Neural crest cell (in vitro differentiated cells): ENCODE results near the gene CCNY. TPM values are rescaled to one million over a fixed set of nuclear protein-coding genes. Genes with fewer than 3 reads are reported as not detected.

Experiments
- DNase-seq: peaks from one replicate; pipeline ENCODE4 v3.0.0; 2021; ENCODE audit warnings: low read depth, mixed read lengths, low spot score
- H3K27ac Mint-ChIP-seq: one replicate; pipeline ENCODE4 v1.8.0; 2021; ENCODE audit warnings: mild to moderate bottlenecking, mixed read lengths; ENCODE audit not compliant: unreplicated experiment
- H3K27me3 Mint-ChIP-seq: 2 replicates; pipeline ENCODE4 v1.8.0; 2021; ENCODE audit warnings: low read depth, mild to moderate bottlenecking, mixed read lengths
- H3K36me3 Mint-ChIP-seq: 2 replicates; pipeline ENCODE4 v1.8.0; 2021; ENCODE audit warnings: low read depth, mild to moderate bottlenecking, mixed read lengths
- H3K4me1 Mint-ChIP-seq: 2 replicates; pipeline ENCODE4 v1.8.0; 2021; ENCODE audit warnings: mixed read lengths
- H3K4me3 Mint-ChIP-seq: one replicate; pipeline ENCODE4 v1.8.0; 2021; ENCODE audit warnings: mild to moderate bottlenecking, mixed read lengths
- H3K9me3 Mint-ChIP-seq: 2 replicates; pipeline ENCODE4 v1.8.0; 2021; ENCODE audit warnings: mixed read lengths
- total RNA-seq: library from RNA; stranded (reverse); gene quantifications from 2 replicates; pipeline ENCODE4 v1.2.1, GENCODE V29; 2021
- TF ChIP-seq, protein P1 (sequence below): fragments of 200-600 bp; sonication (generic); conservative IDR thresholded peaks from 2 replicates; pipeline ENCODE4 v1.5.0; 2021; ENCODE audit warnings: antibody characterized with exemption, mild to moderate bottlenecking

The CCNY gene
- total RNA-seq, 1 donor from 2014 or later: 57.0 TPM

DNA sequence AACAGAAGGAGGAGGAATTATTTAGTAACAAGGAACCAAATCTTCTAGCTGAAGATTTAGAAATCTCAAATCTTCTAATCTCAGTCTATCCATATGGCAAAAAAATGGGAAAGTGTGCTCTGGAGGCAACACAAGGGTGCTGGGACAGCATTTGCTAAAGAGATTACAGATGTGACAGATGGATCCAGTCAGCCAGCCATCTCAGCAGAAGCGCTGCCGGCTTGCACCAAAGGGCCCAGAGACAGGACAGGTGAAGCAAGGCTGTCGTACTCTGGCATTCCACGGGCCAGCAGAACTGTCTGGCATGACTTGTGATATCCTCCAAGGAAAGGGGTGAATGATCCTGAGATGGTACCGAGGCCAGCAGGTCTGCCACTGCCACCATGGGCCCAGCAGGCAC is 223.1 kb downstream of the CCNY start:
- Mint-ChIP-seq H3K36me3 (peaks cover 3% of the 10 kb centered on the region), H3K27ac (no peak overlapping the region), H3K27me3 (no peaks in the 10 kb centered on the region), H3K9me3 (no peaks in the 10 kb centered on the region), H3K4me1 (peaks cover 3% of the 10 kb centered on the region), H3K4me3 (no peak overlapping the region)
- DNase-seq: no peak
- TF ChIP-seq, protein P1, sequence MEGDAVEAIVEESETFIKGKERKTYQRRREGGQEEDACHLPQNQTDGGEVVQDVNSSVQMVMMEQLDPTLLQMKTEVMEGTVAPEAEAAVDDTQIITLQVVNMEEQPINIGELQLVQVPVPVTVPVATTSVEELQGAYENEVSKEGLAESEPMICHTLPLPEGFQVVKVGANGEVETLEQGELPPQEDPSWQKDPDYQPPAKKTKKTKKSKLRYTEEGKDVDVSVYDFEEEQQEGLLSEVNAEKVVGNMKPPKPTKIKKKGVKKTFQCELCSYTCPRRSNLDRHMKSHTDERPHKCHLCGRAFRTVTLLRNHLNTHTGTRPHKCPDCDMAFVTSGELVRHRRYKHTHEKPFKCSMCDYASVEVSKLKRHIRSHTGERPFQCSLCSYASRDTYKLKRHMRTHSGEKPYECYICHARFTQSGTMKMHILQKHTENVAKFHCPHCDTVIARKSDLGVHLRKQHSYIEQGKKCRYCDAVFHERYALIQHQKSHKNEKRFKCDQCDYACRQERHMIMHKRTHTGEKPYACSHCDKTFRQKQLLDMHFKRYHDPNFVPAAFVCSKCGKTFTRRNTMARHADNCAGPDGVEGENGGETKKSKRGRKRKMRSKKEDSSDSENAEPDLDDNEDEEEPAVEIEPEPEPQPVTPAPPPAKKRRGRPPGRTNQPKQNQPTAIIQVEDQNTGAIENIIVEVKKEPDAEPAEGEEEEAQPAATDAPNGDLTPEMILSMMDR: no peak

DNA sequence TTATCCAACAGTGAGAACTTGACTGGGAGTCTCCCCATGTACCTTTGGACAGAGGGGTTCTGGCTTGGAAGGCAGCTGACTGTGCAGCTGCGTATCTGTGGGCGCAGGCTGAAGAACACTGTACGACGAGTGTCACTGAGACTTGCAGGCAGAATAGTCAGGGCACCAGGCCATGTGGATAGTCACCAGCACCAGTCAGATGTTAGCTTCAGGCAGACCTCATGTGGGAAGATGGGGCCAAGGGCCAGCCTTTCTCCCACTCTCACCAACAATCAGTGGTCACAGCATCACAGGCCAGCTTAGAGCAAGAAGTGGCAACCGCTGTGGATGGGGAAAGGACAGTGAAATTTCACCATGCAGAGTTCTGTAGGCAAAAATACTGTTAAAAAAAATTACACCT is 225.4 kb downstream of the CCNY start:
- H3K9me3 Mint-ChIP-seq: no peaks in the 10 kb centered on the region
- no peak overlapping the region for H3K4me3 Mint-ChIP-seq
- peaks cover 3% of the 10 kb centered on the region for H3K4me1 Mint-ChIP-seq
- no peaks in the 10 kb centered on the region for H3K27me3 Mint-ChIP-seq
- DNase-seq: no peak
- H3K36me3 Mint-ChIP-seq: peaks cover 3% of the 10 kb centered on the region
- H3K27ac Mint-ChIP-seq: peak overlapping the region; percentile 50
- TF ChIP-seq, protein P1: no peak

DNA sequence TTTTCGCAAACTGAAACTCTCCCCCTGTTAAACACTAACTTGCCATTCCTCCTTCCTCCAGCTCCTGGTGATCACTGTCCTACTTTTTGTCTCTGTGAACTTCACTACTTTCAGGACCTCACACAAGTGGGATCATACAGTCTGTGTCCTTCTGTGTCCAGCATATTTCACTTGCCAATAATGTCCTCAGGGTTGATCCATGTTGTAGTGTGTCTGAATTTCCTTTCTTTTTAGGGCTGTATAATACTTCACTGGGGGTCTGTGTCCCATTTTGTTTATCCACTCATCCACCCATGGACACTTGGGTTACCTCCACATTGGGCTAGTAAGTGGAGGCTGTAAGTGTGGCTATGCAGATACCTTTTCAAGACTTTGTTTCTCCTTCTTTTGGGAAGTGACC is 226.1 kb downstream of the CCNY start:
- TF ChIP-seq, protein P1: no peak
- no peak for DNase-seq
- H3K27ac Mint-ChIP-seq: no peak overlapping the region
- no peak overlapping the region for H3K4me3 Mint-ChIP-seq
- H3K9me3 Mint-ChIP-seq: no peaks in the 10 kb centered on the region
- H3K4me1 Mint-ChIP-seq: peaks cover 3% of the 10 kb centered on the region
- H3K36me3 Mint-ChIP-seq: peaks cover 3% of the 10 kb centered on the region
- H3K27me3 Mint-ChIP-seq: no peaks in the 10 kb centered on the region

DNA sequence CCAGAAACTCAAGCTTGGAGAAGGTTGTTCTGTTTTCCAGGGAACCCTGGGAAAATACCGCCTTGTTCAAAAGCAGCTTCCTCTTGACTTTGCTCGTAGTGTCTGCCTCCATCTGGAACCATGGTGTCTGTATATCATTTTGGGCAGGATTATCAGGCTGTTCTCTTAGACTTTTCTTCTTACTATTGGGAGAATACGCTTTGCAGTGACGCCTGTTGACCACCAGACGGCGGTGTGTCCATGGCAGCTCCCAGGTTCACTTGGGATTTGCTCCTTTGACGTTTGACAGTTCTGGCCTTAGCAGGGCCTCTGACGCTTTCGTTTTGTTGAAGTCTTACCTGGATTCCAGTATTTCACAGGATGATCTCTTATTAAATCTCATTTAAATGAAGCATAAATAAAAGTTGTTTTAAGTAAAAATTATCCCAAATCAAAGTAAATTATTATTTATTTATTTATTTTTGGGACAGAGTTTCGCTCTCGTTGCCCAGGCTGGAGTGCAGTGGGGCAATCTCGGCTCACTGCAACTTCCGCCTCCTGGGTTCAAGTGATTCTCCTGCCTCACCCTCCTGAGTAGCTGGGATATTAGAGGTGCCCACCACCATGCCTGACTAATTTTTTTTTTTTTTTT is 227.1 kb downstream of the CCNY start:
- Mint-ChIP-seq H3K27ac (no peak overlapping the region), H3K27me3 (no peaks in the 10 kb centered on the region), H3K4me3 (no peak overlapping the region), H3K36me3 (peaks cover 3% of the 10 kb centered on the region), H3K9me3 (no peaks in the 10 kb centered on the region), H3K4me1 (peaks cover 3% of the 10 kb centered on the region)
- TF ChIP-seq, protein P1: peak; percentile 99
- DNase-seq: peak; percentile 59

DNA sequence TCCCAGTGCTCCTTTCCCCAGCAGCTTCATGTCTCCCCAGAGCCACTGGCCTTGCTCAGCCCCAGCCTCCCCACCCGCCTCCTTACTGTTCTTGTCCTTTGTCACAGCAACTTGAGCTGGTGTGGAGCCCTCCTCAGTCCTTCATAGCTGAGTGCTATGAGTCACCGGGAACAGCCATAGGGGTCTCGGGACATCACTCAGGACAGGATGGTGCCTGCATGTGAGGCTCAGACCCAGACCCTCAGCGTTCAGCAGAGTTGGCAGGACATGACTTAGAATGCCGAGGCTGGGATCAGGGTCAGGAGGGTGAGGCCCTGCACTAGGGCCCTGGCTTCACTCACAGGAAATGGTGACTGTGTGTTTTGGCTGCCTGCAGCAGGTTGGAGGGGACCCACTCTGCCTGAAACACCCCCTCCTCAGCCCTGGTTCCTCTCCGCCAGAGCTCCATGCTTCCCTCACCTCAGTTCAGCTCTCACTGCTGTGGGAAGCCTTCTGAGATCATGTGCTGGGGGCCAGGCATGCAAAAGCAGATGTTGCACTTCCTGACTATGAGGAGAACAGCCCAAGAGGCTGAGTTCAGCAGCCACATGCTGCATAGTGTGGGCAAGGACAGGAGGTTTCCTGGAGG is 228.1 kb downstream of the CCNY start:
- no peak overlapping the region for H3K27ac Mint-ChIP-seq
- H3K27me3 Mint-ChIP-seq: no peaks in the 10 kb centered on the region
- H3K4me1 Mint-ChIP-seq: peaks cover 3% of the 10 kb centered on the region
- TF ChIP-seq, protein P1: no peak
- H3K9me3 Mint-ChIP-seq: no peaks in the 10 kb centered on the region
- H3K36me3 Mint-ChIP-seq: peaks cover 6% of the 10 kb centered on the region
- H3K4me3 Mint-ChIP-seq: no peak overlapping the region
- DNase-seq: no peak
